Activated CD4-positive, alpha-beta T cell treated with anti-CD3 and anti-CD28 coated beads for 48 hours (primary cell): Measurements from ENCODE around the gene CAMK2N1.
A peak's percentile ranks its signal among the peaks of the same experiment; 100 is the strongest.

Experiments used
- DNase-seq: peaks from one replicate; pipeline ENCODE4 v3.0.0-alpha.2; 2020

The CAMK2N1 gene

DNA sequence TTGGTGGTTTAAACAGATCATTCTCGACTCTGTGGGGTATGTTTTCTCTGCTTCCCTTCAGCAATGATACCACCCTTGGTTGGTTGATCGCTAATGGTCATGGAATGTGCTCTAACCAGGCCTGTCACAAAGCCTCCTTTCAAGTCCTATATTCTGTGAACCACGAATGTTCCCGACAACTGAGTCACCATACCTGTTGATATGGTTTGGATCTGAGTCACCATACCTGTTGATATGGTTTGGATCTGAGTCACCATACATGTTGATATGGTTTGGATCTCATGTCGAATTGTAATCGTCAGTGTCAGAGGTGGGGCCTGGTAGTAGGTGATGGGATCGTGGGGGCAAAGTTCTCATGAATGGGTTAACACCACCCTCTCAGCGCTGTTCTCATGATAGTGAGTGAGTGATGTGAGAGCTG, 10.2 kb upstream of the CAMK2N1 start:
- peak; percentile 62 for DNase-seq

DNA sequence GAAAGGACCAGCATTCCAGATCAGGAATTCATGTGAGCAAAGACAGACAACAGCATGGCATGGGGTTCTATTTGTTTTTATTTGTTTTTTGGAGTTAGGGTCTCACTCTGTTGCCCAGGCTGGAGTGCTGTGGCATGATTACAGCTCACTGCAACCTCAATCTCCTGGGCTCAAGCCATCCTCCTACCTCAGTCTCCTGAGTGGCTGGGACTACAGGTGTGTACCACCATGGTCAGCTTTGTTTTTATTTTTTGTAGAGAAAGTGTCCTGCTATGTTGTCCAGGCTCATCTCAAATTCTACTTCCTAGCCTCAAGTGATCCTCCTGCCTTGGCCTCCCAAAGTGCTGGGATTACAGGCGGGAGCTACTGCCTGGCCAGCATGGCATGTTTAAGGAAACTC, 9.7 kb upstream of the CAMK2N1 start:
- DNase-seq = no peak

DNA sequence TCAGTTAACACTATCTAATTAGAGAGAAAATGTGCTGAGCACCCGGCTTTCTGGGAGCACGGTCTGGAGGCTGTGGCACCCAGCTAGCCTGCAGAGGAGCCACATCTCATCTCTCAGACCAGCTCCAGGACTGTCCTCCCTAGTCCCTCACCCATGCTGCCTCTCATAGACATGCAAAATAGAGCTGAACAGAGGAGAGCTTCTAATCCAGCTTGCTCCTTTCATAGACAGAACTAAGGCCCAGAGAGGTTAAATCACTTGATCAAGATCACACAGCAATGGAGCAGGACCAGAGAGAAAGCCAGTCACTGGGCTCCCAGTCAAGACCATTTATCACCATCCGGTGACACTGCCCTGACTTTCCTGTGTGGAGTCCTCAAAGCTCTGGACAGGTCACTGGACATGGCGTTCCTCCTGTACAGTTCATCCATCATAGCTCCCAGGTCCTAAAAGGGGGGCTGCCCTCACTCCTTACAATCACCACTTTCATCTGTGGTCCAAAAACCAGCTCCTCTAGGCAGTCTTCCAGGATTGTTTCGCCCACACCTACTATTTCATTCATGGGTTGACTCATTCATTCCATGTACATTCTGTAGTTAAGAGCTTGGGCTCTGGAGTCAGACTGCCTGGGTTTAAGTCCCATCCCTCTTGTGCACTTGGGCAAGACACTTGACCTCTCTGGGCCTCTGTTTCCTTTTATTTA, 8.8 kb upstream of the CAMK2N1 start:
- no peak for DNase-seq

DNA sequence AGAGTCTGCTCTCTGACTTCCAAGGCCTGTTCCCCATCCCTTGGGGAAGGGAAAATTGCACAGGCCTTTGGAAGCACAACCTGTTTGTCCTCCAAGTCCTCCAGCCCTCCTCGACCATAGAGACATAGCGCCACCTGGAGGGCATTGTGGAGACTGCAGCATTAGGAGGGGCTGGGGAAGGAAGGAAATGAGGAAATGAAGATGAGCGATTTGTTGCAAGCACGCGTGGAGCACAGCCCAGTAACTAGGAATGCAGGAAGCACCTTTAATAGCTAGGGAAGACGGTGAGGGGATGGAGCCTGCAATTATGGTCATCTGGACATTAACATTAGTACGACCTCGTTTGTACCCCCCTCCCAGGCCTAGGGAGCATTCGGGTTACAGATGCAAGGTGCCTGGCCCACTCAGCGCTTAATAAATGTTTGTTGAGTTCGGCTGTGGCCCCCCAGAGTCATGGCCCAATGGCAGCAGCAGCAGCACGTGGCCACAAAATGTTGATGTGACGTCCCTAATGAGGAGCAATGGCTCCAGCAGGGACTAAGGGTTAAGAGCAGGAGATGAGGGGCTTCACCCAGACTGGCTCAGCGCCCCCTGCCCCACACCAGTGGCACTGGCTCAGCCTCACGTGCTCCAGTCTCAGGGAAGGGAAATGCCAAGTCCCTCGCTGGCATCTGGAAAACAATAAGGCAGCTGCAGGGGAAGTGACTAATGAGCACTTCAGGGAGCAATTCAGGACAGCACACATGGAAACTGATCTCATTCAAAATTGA, 8.0 kb upstream of the CAMK2N1 start:
- peak; percentile 88 for DNase-seq

DNA sequence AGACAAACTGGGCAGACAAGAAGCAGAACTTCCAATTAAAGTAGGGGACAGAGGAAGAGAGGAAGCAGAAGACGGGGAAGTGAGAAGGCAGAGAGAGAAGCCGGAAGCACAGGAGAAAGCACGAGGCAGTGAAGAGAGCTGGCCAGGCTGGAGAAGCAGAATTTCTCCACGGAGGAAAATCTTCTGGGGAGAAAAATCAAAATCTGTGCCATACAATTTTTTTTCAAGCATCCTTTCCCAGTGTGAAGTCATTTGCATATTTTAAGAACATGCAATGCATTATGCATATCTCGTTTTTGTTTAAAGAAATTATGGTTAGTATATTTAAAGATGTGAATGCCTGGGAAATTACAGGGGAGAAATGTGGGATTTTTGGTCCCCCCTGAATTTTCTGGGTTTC, 7.3 kb upstream of the CAMK2N1 start:
- no peak for DNase-seq

DNA sequence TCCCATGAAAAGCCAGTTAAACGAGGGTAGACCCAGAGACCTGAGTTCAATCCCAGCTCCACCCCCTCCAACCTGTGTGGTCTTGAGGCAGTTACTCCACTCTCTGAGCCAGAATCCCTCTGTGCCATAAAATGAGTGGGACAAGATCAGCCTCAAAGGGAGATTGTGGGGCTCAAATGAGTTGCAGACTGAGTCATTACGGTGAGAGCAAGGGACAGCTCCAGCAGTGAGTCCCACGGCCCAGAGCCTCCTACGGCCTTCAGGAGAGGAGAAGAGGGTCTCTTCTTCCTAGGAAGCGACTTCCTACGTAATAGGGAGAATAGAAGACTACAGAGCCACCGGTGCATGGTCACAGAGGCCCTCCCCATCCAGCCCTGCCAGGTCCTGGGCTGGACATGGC, 6.7 kb upstream of the CAMK2N1 start:
- DNase-seq = no peak

DNA sequence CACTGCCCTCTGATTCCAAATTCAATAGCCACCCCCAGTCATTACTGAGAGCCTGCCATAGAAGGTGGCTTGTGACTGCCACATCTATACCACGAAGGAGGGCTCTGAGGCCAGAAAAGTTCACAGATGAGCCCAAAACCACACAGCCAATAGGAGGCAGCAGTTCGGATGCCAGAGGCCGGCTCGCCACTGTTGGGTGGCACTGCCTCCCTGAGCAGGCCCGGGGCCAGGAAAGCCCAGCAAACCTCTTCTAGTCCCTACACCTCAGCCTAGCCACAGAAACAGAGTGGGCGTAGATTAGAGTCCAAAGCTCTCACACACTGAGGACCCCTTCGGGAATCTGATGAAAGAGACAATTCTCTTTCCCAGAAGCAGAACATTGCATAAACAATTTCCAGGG, 5.9 kb upstream of the CAMK2N1 start:
- no peak for DNase-seq

DNA sequence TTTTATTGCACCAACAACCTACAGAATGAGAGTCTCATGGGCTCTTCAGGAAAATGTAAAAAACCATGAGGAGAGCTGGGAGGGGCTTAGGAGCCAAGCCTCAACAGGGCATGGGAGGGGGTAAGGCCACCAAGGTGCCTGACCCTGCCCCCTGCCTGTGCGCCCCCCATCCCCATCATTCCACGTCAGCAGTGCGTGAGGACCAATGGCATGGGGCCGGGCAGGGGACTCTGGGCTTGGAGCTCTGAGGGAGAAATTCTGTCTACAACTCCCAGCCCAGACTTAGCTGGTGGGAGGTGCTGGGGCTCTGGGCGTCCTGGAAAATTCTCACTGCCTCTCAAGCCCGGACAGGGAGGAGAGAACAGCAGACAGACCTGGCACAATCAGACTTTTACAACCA, 5.2 kb upstream of the CAMK2N1 start:
- no peak for DNase-seq

DNA sequence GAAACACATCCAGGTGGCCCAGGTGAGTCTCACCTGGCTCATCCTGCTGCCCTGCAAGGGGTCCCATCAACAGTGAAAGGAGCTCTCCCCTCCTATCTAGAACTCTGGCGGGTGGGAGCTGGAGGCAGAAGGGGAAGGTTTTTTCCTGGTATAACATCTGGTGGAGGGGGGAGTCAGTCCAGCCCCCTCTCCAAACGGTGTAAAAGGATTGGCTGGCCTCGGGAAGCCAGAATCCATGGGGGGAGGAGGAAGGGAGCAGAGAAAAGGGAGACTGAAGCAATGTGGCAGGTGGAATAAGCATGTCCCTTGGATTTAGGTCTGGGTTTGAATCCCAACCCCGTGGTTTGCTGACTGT, 1.2 kb upstream of the CAMK2N1 start:
- DNase-seq = no peak

DNA sequence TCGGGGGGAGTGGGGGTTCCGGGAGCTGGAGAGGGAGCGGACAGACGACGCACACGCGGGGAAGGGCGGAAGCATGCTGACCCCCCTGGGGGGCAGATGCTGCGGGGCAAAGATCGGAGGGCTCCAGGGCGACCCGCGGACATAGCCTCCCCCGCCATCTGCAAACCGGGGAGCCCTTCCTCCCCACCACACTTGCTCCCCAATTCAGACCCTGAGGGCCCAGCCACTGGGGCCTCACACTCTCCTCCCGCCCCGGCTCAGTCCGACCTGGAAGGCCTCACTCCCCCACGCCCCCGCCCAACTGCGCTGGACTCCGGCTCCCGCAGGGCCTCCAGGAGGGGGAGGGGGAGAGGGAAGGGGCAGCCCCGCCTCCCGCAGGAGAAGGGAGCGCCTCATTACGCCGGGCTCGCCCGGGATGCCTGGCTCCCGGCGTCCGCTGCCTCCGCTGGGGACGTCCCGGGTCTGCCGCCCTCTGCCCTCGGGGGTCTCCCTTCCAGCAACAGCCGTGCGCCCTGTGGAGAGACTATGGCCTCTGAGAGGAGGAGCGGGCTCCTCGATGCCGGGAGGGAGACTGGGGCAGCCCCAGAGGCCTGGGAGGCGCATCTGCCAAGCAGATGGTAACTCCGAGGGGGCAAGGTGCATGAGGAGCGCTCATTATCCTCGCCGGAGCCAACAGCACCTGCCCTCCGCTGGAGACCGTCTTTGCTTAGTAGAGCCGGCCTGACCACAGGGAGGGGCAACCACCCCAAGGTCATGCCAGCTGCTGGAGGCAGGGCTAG, 636 bp upstream of the CAMK2N1 start:
- no peak for DNase-seq

DNA sequence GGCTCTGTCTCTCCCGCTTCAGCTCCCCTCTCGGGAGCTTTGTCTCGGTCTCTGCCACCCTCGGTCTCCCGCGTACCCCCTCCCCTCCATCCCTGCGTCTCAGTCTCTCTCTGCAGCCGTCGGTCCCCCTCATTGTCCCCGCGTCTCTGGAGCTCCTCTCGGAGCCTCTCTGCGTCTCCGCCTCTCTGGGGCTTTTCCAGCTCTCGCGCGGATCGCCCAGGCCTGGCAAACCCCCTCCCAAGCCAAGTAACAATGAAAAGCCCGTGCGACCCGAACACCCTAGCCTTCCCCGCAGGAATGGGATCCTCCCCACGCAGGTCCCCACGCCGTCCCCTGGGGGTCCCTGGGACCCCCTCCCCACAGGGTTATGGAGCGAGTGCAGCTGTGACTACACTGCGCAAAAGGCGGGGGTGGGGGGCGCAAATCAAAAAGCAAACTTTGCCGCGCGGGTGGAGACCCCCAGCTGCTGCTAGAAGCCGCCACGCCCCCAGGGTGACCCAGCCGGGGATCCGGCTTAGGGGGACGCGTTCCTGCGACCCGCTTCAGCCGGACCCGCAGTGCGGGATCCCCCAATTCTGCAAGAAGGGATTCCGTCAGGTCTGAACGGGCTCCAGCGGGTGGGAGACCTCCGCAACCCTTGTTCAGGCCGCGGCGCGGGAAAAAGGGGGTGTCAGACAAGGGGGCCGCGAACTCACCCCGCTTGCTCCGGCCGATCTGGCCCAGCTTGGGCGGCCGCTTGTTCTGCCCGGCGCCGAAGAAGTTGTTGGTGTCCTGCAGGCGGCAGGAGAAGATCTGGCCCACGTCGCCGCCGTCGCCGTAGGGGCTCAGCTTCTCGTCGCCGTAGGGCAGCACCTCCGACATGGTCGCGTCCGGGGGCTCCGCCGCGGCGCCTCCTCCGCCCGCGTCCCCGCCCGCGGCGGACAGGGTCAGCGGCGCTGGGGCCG, 1.2 kb downstream of the CAMK2N1 start:
- no peak for DNase-seq

DNA sequence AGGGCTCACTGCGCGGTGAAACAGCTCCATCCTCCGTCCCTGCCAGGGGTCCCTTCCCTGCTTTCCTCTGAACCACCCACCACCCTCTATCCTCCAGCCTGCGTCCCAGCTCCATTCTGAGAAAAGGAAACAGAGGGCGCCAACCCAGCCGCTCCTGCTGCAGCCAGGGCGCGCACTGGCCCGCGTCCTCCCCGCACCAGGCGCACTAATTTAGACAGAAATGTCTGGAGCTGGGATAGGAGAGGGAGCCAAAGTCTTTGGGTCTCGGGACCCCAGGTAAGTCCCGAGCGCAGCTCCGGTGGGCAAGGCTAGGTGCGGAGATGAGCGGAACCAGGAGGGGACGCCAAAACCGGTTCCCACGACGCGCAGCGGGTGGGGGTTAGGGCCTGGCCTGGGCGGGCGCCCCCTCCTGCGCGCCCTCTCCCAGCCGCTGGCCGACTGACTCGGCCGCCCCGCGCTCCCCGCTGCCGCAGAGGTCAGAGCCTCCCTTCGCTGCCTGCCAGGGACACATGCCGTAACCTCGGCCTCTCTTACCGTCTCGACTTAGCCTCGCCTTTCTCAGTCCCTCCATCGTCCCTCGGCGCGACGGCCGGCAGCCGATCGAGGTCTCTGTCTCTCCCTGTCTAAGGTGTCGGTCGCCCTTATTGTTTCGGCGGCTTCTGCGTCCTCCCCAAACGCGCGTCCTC, 2.0 kb downstream of the CAMK2N1 start:
- DNase-seq = no peak

DNA sequence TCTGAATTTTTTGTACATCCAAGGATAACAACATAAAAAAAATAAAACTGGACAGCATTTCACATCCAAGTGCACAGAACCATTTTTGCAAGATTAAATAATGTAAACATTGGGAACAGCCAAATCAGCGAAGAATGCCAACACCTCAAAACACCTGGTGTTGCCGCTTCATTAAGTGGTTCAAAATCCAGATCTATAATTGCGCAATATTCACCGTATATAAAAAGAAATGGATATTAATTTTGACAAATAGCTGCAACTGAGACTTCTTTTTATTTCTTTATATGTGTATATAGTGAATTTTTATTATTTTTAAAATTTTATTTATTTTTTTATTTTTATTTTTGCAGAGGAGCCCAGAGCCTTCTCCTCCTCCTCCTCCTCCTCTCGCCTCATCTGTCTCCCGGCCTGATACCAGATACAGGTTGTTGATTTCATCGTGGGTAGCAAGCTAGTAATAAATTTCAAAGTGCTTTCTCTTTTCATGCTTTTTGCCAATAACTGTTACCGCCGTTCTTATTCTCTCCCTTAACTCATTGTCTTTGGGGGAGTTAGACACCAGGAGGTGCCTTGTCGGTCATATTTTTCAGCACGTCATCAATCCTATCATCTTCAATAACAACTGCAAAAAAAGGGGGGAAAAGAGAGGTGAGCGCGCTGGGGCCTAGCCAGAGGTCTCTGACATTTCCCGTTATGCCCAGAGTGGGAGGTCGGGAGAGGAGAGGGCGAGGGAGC, 2.7 kb downstream of the CAMK2N1 start:
- no peak for DNase-seq

DNA sequence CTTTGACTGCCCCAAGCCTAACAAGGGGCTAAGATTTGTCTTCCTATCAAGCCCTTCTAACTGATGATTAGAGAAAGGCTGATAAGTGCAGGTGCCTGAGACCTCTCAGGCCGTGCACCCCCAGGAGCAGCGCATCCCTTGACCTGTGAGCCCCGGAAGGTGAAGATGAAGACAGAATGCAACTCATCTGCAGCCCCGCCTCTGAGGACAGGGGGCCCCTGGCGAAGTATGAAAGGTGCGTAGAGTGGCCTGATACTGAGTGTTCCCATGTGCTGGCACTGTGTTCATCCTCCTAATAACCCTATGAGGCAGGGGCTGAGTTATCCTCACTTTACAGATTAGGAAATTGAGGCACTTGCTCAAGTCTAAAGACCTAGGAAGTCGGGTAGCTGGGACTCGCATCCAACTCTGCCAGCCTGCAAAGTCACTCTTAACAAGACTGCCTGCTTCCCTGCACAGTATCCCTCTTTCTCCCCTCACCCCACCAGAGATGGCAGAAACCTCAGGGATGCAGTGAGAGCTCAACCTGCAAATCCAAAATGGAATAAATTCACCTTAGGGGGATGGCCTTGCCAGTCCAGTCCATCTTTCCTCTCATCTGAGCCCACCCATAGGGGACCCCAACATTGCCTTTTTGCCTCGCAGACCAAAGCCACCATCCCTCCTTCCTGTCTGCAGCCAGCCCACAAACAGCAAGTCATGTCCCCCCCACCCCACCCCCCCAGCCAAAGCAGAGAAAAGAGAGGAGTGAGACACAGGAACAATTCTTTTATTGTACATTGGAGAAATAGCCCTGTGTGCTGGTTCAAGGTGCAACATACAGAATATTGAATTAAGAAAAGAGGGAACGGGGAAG, 4.1 kb downstream of the CAMK2N1 start:
- no peak for DNase-seq

DNA sequence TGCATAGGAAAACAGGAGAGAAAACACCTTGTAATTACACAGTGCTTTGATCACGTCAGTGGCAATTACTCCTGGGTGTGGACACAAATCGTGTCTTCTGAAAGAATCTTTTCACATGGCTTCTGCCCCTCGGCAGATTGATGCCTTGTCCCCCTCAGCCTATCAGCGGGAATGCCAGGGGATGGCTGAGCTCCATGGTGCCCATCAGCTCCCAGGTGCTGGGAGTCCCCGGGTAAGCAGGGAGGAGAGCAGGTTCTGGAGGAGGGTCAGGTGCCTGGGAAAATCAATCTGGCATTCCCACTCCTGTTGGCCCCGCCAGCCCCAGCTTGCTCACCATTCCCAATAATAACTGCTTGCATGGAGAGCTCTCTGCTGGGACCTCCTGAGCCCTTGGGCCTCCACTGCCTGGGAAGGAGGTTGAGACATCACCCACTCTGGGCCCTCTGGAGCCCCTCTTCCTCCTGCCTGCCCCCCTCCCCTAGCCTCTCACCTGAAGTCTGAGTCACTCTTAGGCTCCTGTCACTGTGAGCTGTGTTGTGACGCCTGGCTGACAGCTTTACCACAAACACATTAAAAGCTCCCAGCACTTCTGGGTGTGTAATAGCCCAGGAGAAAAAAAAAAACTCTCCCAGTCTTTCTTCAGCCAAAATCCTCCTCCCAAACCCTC, 4.9 kb downstream of the CAMK2N1 start:
- DNase-seq = no peak

DNA sequence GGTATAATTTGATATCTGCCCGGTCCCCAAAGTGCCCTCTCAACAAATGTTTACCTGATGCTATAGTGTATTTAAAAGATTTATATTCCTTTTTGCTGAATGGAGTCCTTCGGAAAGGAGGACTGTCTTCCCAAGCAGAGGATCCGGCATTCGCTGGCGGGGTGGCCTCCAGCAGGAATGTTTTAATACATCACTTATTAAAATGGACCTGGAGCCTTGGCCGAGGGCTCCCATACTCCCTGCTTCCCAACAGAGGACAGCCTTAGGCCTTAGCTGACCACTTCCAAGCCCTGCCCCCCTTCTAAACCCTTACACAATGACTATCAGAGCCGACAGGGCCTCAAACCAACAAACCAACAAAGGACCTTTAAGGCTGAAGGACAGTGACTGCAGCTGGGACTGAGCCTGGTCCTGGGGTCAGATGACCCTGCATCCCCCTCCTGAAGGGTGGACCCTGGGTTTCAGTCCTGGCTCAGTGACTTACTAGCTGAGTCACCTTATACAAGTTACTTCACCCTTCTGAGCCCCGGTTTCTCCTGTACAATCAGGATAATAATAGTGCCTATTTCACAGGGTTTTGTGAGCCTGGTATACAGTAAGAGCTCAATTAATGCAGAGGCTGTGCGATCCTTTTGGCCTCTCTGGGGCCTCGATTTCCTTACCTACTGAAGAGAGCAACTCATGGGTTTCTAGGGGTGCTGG, 5.6 kb downstream of the CAMK2N1 start:
- no peak for DNase-seq

DNA sequence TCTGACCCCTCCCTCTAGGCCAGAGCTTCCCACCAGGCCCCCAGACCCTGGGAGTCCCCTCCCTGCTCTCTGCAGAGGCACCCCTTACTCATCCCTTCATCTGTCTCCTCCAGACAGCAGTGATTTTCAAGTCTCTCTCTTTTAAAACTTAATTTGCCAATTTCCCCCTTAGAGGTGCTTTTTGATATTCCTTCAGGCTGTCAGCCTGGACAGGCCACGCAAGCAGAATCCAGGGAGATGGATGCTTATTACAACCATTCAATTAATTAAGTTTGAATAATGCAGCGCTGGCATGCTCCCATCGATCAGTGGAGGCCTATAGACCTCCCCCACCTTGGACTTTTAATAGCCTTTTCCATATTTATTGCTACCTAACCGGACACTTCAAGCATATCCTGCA, 6.2 kb downstream of the CAMK2N1 start:
- DNase-seq = no peak

DNA sequence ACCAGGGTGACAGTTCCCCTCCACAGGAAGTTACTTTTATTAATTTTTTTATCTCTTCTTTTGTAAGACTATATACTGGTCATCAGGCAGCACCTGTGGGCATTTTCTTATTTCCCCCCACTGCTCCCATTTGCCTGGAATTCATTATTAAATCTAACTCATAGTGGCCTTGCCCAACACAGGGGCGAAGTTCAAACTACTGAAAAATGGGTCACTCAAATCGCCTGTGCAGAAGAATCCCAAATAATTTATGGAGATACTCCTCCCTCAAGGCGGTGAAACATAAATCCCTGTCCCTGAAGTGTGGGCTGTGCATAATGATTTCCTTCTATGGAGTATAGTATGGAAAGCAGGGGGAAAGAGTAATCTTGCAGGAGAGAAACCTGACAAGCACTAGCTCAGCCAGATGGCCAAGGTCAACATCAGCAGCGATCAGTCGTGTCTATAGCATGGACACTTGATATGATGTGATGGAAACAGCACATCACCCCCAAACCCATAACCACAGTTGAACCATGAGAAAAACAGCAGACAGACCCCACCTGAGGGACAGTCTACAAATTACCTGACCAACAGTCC, 7.9 kb downstream of the CAMK2N1 start:
- DNase-seq = no peak
